H1 (cell line): ENCODE results near the gene PCDHB3. TPM values are rescaled to one million over a fixed set of nuclear protein-coding genes. Genes with fewer than 3 reads are reported as not detected.

Experiments
- RBBP5 ChIP-seq: IDR thresholded peaks from 2 replicates; pipeline ENCODE4 v1.7.1; 2012; ENCODE audit warnings: low read depth, mild to moderate bottlenecking, inconsistent platforms, low read length, moderate library complexity, borderline replicate concordance
- polyA plus RNA-seq, 7 experiments: library from polyadenylated mRNA; depleted of rRNA in 3 of 7; stranded (reverse) in 5 of 7; unstranded in 2 of 7; fragments of >200 nt in 5 of 7; fragments of 200-250 nt in 2 of 7; gene quantifications; 1 replicate in 5 of 7; 2 replicates in 1 of 7; 4 replicates in 1 of 7; pipeline versions ENCODE4 v1.2.1 to v1.2.3, GENCODE V29; 2011 to 2013; ENCODE audit warnings: missing spikeins in 2 of 7, mixed read lengths in 2 of 7
- total RNA-seq: library from RNA; stranded (reverse); fragmentation: NEBNext Ultra II Directional; extraction: Animal tissue kit (Norgen Biotek cat#: 25700); gene quantifications from 2 replicates; pipeline ENCODE4 v1.2.1, GENCODE V29; 2021

Gene PCDHB3
- total and polyA plus RNA-seq, 2 of the 8 experiments (the other 6 are each of a cell fraction or from before 2014, with no cell fraction given), result 1.6 to 3.4 TPM

DNA sequence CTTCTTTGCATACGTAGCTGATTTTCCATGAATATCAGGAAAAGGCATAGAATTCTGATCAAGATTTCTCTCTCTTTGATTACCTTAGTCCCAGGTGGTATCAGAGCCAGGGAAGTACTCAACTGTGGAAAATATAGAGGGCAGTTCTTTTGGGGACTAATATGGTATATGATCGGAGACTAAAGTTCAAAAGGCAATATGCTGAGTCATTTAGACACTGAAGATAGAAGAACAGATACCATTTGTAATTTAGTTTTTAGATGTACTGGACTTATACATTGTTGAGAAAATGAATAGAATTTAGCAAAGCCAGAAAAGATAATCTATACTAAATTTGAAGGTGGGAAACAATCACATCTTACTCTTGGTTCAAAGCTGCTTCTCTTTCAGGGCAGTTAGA, 5.1 kb downstream of the PCDHB3 start (continued):
- TF ChIP-seq RBBP5, result no peak
